Suprapubic skin (tissue), 4 donors: ENCODE data around the gene TRIO. TPM values are rescaled to one million over a fixed set of nuclear protein-coding genes. Genes with fewer than 3 reads are reported as not detected.

Experiments used
- DNase-seq, 2 donors: peaks; one replicate each; pipeline ENCODE4 v3.0.0-alpha.2; 2019; ENCODE audit warnings: low spot score in 2 of 2
- H3K27ac ChIP-seq: fragments of 200-600 bp; sonication (generic); one replicate; pipeline ENCODE4 v1.5.1; 2019
- H3K27me3 ChIP-seq: fragments of 200-600 bp; sonication (generic); one replicate; pipeline ENCODE4 v1.5.1; 2019
- H3K36me3 ChIP-seq: fragments of 200-600 bp; sonication (generic); one replicate; pipeline ENCODE4 v1.5.1; 2019
- H3K4me1 ChIP-seq: fragments of 200-600 bp; sonication (generic); one replicate; pipeline ENCODE4 v1.5.1; 2019
- H3K4me3 ChIP-seq: fragments of 200-600 bp; sonication (generic); one replicate; pipeline ENCODE4 v1.5.1; 2019; ENCODE audit warnings: mild to moderate bottlenecking
- H3K9me3 ChIP-seq: fragments of 200-600 bp; sonication (generic); one replicate; pipeline ENCODE4 v1.5.1; 2019
- CTCF ChIP-seq, 2 donors: fragments of 200-600 bp in 1 of 2; fragments of 450-650 bp in 1 of 2; sonication (generic) in 1 of 2; IDR thresholded peaks; one replicate each; pipeline ENCODE4 v1.5.1; 2016 to 2019; ENCODE audit warnings: antibody characterized with exemption in 2 of 2, mild to moderate bottlenecking in 1 of 2, moderate library complexity in 1 of 2
- EP300 ChIP-seq: sonication (generic); formaldehyde crosslinking; IDR thresholded peaks from one replicate; pipeline ENCODE4 v1.6.1; 2017; ENCODE audit warnings: antibody characterized with exemption
- POLR2A ChIP-seq, 2 donors: fragments of 450-650 bp; IDR thresholded peaks; one replicate each; pipeline ENCODE4 v1.6.1; 2017; ENCODE audit warnings: antibody characterized with exemption in 2 of 2, mild to moderate bottlenecking in 2 of 2, moderate library complexity in 2 of 2
- POLR2AphosphoS5 ChIP-seq, 3 donors: sonication (generic); formaldehyde crosslinking; IDR thresholded peaks; one replicate each; pipeline ENCODE4 v1.6.1; 2017; ENCODE audit warnings: antibody characterized with exemption in 3 of 3
- WGBS: methylation state at CpG from one replicate; pipeline ENCODE4 v1.1.5; 2018; 5-methylcytosine and 5-hydroxymethylcytosine counted together
- total RNA-seq, 4 donors: library from RNA; depleted of rRNA; stranded (reverse); fragments of >200 nt; gene quantifications; one replicate each; pipeline ENCODE4 v1.1.0, GENCODE V29; 2016

Gene TRIO
- total RNA-seq, 4 donors from 2014 or later: 62.7 to 159 (median 70.4) TPM

GRCh38 chr5:14490309-14490711 is 347.2 kb downstream of the TRIO start:
- WGBS: 76% methylated on average over 2 of the region's 2 CpGs
- H3K4me1 ChIP-seq: peaks cover 9% of the 10 kb centered on the region
- DNase-seq: no peak
- no peak for TF ChIP-seq POLR2AphosphoS5 (IDR thresholded peaks at IDR 0.05)
- no peak for TF ChIP-seq CTCF (IDR thresholded peaks at IDR 0.05)
- TF ChIP-seq EP300: no peak
- no peak for TF ChIP-seq POLR2A (IDR thresholded peaks at IDR 0.05)
- peaks cover 80% of the 10 kb centered on the region for H3K36me3 ChIP-seq
- no peaks in the 10 kb centered on the region for H3K27me3 ChIP-seq
- no peak overlapping the region for H3K27ac ChIP-seq
- no peak overlapping the region for H3K4me3 ChIP-seq
- no peaks in the 10 kb centered on the region for H3K9me3 ChIP-seq

GRCh38 chr5:14491015-14491915 is 348.1 kb downstream of the TRIO start:
- Histone ChIP-seq H3K9me3 (no peaks in the 10 kb centered on the region), H3K4me1 (peaks cover 9% of the 10 kb centered on the region), H3K4me3 (no peak overlapping the region), H3K27ac (no peak overlapping the region), H3K27me3 (no peaks in the 10 kb centered on the region), H3K36me3 (peaks cover 77% of the 10 kb centered on the region)
- no peak for DNase-seq
- WGBS: 84% methylated on average over 20 of the region's 21 CpGs
- TF ChIP-seq POLR2AphosphoS5 (IDR thresholded peaks at IDR 0.05) (no peak), POLR2A (IDR thresholded peaks at IDR 0.05) (no peak), CTCF (IDR thresholded peaks at IDR 0.05) (no peak), EP300 (no peak)

GRCh38 chr5:14492331-14492964 is 349.3 kb downstream of the TRIO start:
- no peak for TF ChIP-seq EP300
- no peak for TF ChIP-seq POLR2AphosphoS5 (IDR thresholded peaks at IDR 0.05)
- H3K36me3 ChIP-seq: peaks cover 78% of the 10 kb centered on the region
- peaks cover 9% of the 10 kb centered on the region for H3K4me1 ChIP-seq
- no peak for DNase-seq
- no peaks in the 10 kb centered on the region for H3K9me3 ChIP-seq
- no peak overlapping the region for H3K4me3 ChIP-seq
- H3K27ac ChIP-seq: no peak overlapping the region
- 88% methylated on average over 21 of the region's 21 CpGs for WGBS
- H3K27me3 ChIP-seq: no peaks in the 10 kb centered on the region

- Histone ChIP-seq H3K4me3 (no peak overlapping the region), H3K36me3 (peaks cover 86% of the 10 kb centered on the region), H3K4me1 (peaks cover under 1% of the 10 kb centered on the region), H3K27ac (no peak overlapping the region), H3K27me3 (no peaks in the 10 kb centered on the region), H3K9me3 (no peaks in the 10 kb centered on the region)
- DNase-seq: no peak
- TF ChIP-seq POLR2AphosphoS5 (IDR thresholded peaks at IDR 0.05): no peak
- no peak for TF ChIP-seq POLR2A (IDR thresholded peaks at IDR 0.05)
- TF ChIP-seq CTCF (IDR thresholded peaks at IDR 0.05): no peak
- no peak for TF ChIP-seq EP300
- WGBS: 74% methylated on average over 5 of the region's 5 CpGs
These were observed 352.2 kb downstream of the TRIO start for GRCh38 chr5:14495301-14495700.

GRCh38 chr5:14497311-14497710 is 354.2 kb downstream of the TRIO start:
- DNase-seq: no peak
- 84% methylated on average over 7 of the region's 7 CpGs for WGBS
- H3K9me3 ChIP-seq: no peaks in the 10 kb centered on the region
- no peak overlapping the region for H3K27ac ChIP-seq
- H3K36me3 ChIP-seq: peaks cover 80% of the 10 kb centered on the region
- H3K27me3 ChIP-seq: no peaks in the 10 kb centered on the region
- TF ChIP-seq POLR2AphosphoS5 (IDR thresholded peaks at IDR 0.05) (no peak), CTCF (IDR thresholded peaks at IDR 0.05) (no peak), POLR2A (IDR thresholded peaks at IDR 0.05) (no peak), EP300 (no peak)
- H3K4me3 ChIP-seq: no peak overlapping the region
- no peaks in the 10 kb centered on the region for H3K4me1 ChIP-seq
